ENCODE results near the gene APOD.

Gene APOD

DNA sequence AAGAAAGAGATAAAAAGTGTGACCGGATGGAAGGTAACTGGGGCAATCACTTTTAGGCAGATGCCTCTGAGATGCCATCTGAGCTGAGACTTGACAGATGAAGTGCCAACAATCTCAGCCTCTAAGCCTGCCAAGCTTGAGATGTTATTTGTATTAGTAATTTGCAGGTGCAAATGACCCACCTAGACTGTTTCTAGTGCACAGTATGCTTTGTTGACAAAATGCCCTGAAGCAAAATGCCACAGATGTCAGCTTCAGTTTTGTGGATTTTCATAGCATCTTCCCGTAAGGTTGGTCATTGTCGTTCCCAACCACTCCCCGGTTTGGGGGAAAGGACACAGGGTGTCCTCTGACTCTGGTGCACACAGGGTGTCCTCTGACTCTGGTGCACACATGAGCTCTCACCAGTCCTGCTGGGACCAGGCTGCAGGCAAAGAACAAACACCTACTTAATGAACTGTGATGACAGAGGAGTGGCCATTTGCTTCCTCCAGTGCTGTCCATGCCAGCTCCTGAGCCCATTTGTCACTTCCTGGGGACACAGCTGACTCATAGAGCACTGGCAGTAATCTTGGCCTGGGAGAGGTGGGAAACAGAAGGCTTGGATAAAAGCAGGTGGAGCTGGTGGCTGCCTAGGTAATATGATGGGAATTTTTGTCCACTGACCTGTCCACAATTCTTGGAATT is 23.9 kb downstream of the APOD start:
- peaks cover 2% of the 10 kb centered on the region for H3K27me3 ChIP-seq (replicated peaks)

DNA sequence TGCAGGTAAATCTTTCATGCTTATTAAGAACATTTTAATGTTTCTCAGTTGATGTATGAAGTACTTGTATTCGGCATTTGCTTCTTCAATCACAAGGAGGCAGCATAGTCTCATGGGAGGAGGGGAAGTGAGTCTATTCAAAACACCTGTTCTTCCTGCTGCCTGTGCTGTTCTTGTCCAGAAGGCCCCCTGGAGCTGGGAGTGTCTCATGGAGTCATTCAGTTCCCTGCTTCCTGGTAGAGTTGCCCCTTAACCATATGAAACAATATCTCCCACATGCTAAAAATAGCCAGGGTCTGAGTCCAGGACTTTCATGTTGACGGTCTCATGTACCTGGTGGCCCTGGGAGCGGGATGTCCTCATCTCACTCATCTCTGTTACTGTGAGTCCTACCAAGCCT is 25.1 kb downstream of the APOD start:
- Histone ChIP-seq H3K4me3 (ENCODE audit: low read depth, low read length) (no peak overlapping the region), H3K27ac (no peak overlapping the region), H3K36me3 (replicated peaks) (no peaks in the 10 kb centered on the region), H3K27me3 (replicated peaks) (peaks cover 2% of the 10 kb centered on the region)
- TF ChIP-seq, protein P1, sequence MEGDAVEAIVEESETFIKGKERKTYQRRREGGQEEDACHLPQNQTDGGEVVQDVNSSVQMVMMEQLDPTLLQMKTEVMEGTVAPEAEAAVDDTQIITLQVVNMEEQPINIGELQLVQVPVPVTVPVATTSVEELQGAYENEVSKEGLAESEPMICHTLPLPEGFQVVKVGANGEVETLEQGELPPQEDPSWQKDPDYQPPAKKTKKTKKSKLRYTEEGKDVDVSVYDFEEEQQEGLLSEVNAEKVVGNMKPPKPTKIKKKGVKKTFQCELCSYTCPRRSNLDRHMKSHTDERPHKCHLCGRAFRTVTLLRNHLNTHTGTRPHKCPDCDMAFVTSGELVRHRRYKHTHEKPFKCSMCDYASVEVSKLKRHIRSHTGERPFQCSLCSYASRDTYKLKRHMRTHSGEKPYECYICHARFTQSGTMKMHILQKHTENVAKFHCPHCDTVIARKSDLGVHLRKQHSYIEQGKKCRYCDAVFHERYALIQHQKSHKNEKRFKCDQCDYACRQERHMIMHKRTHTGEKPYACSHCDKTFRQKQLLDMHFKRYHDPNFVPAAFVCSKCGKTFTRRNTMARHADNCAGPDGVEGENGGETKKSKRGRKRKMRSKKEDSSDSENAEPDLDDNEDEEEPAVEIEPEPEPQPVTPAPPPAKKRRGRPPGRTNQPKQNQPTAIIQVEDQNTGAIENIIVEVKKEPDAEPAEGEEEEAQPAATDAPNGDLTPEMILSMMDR (IDR thresholded peaks at IDR 0.05; ENCODE audit: low read depth, low read length, missing control alignments) = peak; percentile 50
- peak; percentile 11 for DNase-seq
- in situ Hi-C loops (cut with HindIII; ENCODE audit: low pct_ligation_motif_present, low sequenced_read_pairs) = no loop called here

More for the DNA sequence above, 23.9 kb downstream of the APOD start:
- Histone ChIP-seq H3K27ac (no peak overlapping the region), H3K36me3 (replicated peaks) (no peaks in the 10 kb centered on the region), H3K4me3 (ENCODE audit: low read depth, low read length) (no peak overlapping the region)
- no peak for DNase-seq
- TF ChIP-seq, protein P1 (IDR thresholded peaks at IDR 0.05; ENCODE audit: low read depth, low read length, missing control alignments) = no peak
- in situ Hi-C loops (cut with HindIII; ENCODE audit: low pct_ligation_motif_present, low sequenced_read_pairs) = no loop called here

GRCh38 chr3:195557322-195557721 is 26.4 kb downstream of the APOD start:
- Histone ChIP-seq H3K27ac (no peak overlapping the region), H3K4me3 (ENCODE audit: low read depth, low read length) (no peak overlapping the region), H3K36me3 (replicated peaks) (no peaks in the 10 kb centered on the region), H3K27me3 (replicated peaks) (peaks cover 2% of the 10 kb centered on the region)
- in situ Hi-C loops (cut with HindIII; ENCODE audit: low pct_ligation_motif_present, low sequenced_read_pairs) = no loop called here
- DNase-seq = no peak
- TF ChIP-seq, protein P1 (IDR thresholded peaks at IDR 0.05; ENCODE audit: low read depth, low read length, missing control alignments) = no peak

- Histone ChIP-seq H3K4me3 (ENCODE audit: low read depth, low read length) (no peak overlapping the region), H3K36me3 (replicated peaks) (no peaks in the 10 kb centered on the region), H3K27ac (no peak overlapping the region), H3K27me3 (replicated peaks) (peaks cover 2% of the 10 kb centered on the region)
- in situ Hi-C loops (cut with HindIII; ENCODE audit: low pct_ligation_motif_present, low sequenced_read_pairs) = no loop called here
- no peak for DNase-seq
- TF ChIP-seq, protein P1 (IDR thresholded peaks at IDR 0.05; ENCODE audit: low read depth, low read length, missing control alignments) = peak; percentile 60
Measured at GRCh38 chr3:195556390-195556789, 27.4 kb downstream of the APOD start.

- Histone ChIP-seq H3K4me3 (ENCODE audit: low read depth, low read length) (no peak overlapping the region), H3K27ac (no peak overlapping the region), H3K36me3 (replicated peaks) (no peaks in the 10 kb centered on the region), H3K27me3 (replicated peaks) (peaks cover 2% of the 10 kb centered on the region)
- DNase-seq = no peak
- TF ChIP-seq, protein P1 (IDR thresholded peaks at IDR 0.05; ENCODE audit: low read depth, low read length, missing control alignments) = no peak
- in situ Hi-C loops (cut with HindIII; ENCODE audit: low pct_ligation_motif_present, low sequenced_read_pairs) = no loop called here
Measured at GRCh38 chr3:195555110-195555509, 28.6 kb downstream of the APOD start.

GRCh38 chr3:195554458-195554857 is 29.3 kb downstream of the APOD start:
- Histone ChIP-seq H3K36me3 (replicated peaks) (no peaks in the 10 kb centered on the region), H3K27me3 (replicated peaks) (peaks cover 2% of the 10 kb centered on the region), H3K4me3 (ENCODE audit: low read depth, low read length) (no peak overlapping the region), H3K27ac (no peak overlapping the region)
- in situ Hi-C loops (cut with HindIII; ENCODE audit: low pct_ligation_motif_present, low sequenced_read_pairs) = no loop called here
- TF ChIP-seq, protein P1 (IDR thresholded peaks at IDR 0.05; ENCODE audit: low read depth, low read length, missing control alignments) = no peak
- DNase-seq = no peak
